ENCODE measurements around the gene CCDC30.
A peak's percentile ranks its signal among the peaks of the same experiment; 100 is the strongest.
"Not testable (repeated sequence)": the region's sequence is repeated elsewhere in the genome, so short reads cannot be mapped to it uniquely, and the experiment has no call there.

The CCDC30 gene

DNA sequence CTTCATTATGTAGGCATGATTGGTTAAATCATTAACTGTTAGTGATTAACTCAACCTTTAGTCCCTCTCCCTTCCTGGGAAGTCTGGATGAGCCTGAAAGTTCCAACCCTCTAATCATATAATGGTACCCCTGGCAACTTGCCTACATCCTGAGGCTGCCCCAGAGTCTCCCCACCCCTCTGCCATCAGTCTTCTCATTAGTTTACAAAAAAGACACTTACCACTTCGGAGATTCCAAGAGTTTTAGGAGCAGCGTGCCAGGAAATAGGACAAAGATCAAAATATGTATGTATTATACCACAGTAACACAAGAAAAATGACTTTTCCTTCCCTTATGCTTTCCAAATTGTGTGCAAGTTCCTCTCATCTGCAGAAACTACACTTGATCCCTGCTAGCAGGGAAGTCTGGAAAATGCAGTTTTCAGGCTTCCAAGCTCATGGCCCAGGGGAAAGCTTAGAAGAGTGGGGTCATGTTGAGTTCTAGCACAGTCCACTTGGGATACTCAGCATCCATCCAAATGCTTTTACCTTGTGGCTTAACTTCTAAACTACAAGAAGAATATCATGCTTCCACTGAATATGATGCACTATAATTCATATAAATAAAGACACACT, 130.5 kb downstream of the CCDC30 start:
- Histone ChIP-seq H3K36me3 (ENCODE audit: insufficient read depth, low read length) (no peaks in the 10 kb centered on the region), H3K9me3 (ENCODE audit: control insufficient read depth, insufficient read depth, low read length) (0 out of 2 replicates have a peak, but pooled peaks cover 3% of the 10 kb centered on the region), H3K9ac (ENCODE audit: low read depth, low read length) (no peak overlapping the region), H3K4me1 (ENCODE audit: insufficient read depth, low read length) (no peaks in the 10 kb centered on the region)

- Histone ChIP-seq H3K36me3 (ENCODE audit: insufficient read depth, low read length) (no peaks in the 10 kb centered on the region), H3K9me3 (ENCODE audit: control insufficient read depth, insufficient read depth, low read length) (no peaks in the 10 kb centered on the region; the same call in 1 of the 2 replicates), H3K4me1 (ENCODE audit: insufficient read depth, low read length) (peaks cover 3% of the 10 kb centered on the region; the same call in 1 of the 2 replicates), H3K9ac (ENCODE audit: low read depth, low read length) (no peak overlapping the region)
These were observed 138.4 kb downstream of the CCDC30 start for GRCh38 chr1:42601472-42601871.

DNA sequence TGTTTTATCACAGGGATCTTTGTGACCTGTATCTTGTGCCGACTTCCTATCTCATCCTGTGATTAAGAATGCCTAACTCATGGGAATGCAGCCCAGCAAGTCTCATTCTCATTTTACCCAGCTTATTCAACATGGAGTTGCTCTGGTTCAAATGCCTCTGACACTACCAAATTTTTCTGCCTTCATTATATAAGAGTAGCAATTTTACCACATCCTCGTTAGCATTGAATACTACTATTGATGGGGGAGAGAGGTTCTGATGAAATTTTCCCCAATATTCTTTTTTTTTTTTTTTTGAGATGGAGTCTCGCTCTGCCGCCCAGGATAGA, 150.7 kb downstream of the CCDC30 start:
- Histone ChIP-seq H3K9me3 (ENCODE audit: control insufficient read depth, insufficient read depth, low read length) (peaks cover 2% of the 10 kb centered on the region; the same call in 1 of the 2 replicates), H3K36me3 (ENCODE audit: insufficient read depth, low read length) (no peaks in the 10 kb centered on the region), H3K4me1 (ENCODE audit: insufficient read depth, low read length) (no peaks in the 10 kb centered on the region), H3K9ac (ENCODE audit: low read depth, low read length) (no peak overlapping the region)

- Histone ChIP-seq H3K9ac (ENCODE audit: low read depth, low read length) (no peak overlapping the region), H3K9me3 (ENCODE audit: control insufficient read depth, insufficient read depth, low read length) (peaks cover 2% of the 10 kb centered on the region), H3K36me3 (ENCODE audit: insufficient read depth, low read length) (no peaks in the 10 kb centered on the region), H3K4me1 (ENCODE audit: insufficient read depth, low read length) (no peaks in the 10 kb centered on the region)
These were observed 155.8 kb downstream of the CCDC30 start for GRCh38 chr1:42618866-42619265.

GRCh38 chr1:42620307-42620706, 157.2 kb downstream of the CCDC30 start:
- Histone ChIP-seq H3K36me3 (ENCODE audit: insufficient read depth, low read length) (no peaks in the 10 kb centered on the region), H3K4me1 (ENCODE audit: insufficient read depth, low read length) (no peaks in the 10 kb centered on the region), H3K9me3 (ENCODE audit: control insufficient read depth, insufficient read depth, low read length) (no peaks in the 10 kb centered on the region; the same call in 1 of the 2 replicates), H3K9ac (ENCODE audit: low read depth, low read length) (no peak overlapping the region)

DNA sequence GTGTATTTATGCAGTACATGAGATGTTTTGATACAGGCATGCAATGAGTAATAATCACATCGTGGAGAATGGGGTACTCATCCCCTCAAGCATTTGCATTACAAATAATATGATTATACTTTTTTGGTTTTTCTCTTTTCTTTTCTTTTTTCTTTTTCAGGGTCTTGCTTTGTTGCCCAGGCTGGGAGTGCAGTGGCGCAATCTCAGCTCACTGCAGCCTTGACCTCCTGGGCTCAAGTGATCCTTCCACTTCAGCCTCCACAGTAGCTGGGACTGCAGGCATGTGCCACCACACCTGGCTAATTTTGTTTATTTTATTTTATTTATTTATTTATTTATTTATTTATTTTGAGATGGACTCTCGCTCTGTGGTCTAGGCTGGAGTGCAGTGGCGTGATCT, 158.1 kb downstream of the CCDC30 start:
- H3K9me3 ChIP-seq (ENCODE audit: control insufficient read depth, insufficient read depth, low read length); H3K36me3 ChIP-seq (ENCODE audit: insufficient read depth, low read length); H3K9ac ChIP-seq (ENCODE audit: low read depth, low read length); H3K4me1 ChIP-seq (ENCODE audit: insufficient read depth, low read length): not testable (repeated sequence)

DNA sequence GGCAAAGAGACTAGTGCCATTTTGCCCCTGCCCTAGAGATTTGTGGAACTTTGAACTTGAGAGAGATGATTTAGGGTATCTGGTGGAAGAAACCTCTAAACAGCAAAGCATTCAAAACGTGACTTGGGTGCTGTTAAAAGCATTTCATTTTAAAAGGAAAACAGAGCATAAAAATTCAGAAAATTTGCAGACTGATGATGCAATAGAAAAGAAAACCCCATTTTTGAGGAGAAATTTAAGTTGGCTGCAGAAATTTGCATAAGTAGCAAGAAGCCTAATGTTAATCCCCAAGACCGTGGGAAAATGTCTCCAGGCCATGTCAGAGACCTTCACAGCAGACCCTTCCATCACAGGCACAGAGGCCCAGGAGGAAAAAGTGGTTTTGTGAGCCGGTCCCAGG, 164.1 kb downstream of the CCDC30 start:
- H3K9ac ChIP-seq (ENCODE audit: low read depth, low read length); H3K9me3 ChIP-seq (ENCODE audit: control insufficient read depth, insufficient read depth, low read length); H3K36me3 ChIP-seq (ENCODE audit: insufficient read depth, low read length); H3K4me1 ChIP-seq (ENCODE audit: insufficient read depth, low read length): not testable (repeated sequence)

GRCh38 chr1:42639116-42639515, 176.0 kb downstream of the CCDC30 start:
- no peaks in the 10 kb centered on the region for H3K9me3 ChIP-seq (ENCODE audit: control insufficient read depth, insufficient read depth, low read length)

DNA sequence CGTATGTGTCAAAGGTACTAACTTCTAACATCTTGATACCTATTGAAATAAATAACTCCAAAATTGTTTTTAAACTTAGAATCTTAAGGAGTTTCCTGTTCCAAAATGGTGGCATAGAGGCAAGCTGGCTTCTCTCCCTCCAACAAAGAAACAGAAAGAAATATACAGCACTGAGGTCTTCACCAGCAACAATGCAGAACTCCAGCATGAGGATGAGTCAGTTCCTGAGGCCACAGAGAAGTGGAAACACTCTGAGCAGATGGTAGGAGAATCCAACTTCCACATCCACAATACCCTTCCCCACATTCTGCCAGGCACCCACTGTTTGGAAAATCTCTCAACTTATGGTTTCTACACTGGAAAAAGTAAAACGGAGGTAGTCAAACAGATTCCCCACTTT, 183.0 kb downstream of the CCDC30 start:
- Histone ChIP-seq H3K36me3 (ENCODE audit: insufficient read depth, low read length) (no peaks in the 10 kb centered on the region), H3K9ac (ENCODE audit: low read depth, low read length) (no peak overlapping the region), H3K4me1 (ENCODE audit: insufficient read depth, low read length) (peaks cover 6% of the 10 kb centered on the region; the same call in 1 of the 2 replicates), H3K9me3 (ENCODE audit: control insufficient read depth, insufficient read depth, low read length) (no peaks in the 10 kb centered on the region)

More at GRCh38 chr1:42639116-42639515, 176.0 kb downstream of the CCDC30 start:
- Histone ChIP-seq H3K4me1 (ENCODE audit: insufficient read depth, low read length) (no peaks in the 10 kb centered on the region), H3K9ac (ENCODE audit: low read depth, low read length) (no peak overlapping the region), H3K36me3 (ENCODE audit: insufficient read depth, low read length) (no peaks in the 10 kb centered on the region)

DNA sequence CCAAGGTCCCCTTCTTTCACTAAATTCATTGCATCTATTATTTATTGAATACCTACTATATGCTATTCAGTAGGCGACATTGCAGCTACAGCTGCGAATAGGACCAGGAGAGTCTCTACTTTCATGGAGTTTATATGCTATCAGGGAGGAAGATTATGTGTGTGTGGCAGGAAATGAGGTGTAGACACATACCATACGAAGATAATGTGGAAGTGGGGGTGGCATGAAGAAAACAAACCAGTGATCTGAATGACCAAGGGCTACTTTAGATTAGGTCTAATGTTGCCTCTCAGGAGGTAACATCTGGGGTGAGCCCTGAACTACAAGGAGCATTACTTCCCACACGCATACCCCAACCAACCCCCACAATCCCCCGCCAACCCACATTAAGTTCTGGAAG, 194.1 kb downstream of the CCDC30 start:
- Histone ChIP-seq H3K9me3 (ENCODE audit: control insufficient read depth, insufficient read depth, low read length) (no peaks in the 10 kb centered on the region), H3K4me1 (ENCODE audit: insufficient read depth, low read length) (no peaks in the 10 kb centered on the region; the same call in 1 of the 2 replicates), H3K36me3 (ENCODE audit: insufficient read depth, low read length) (peaks cover 12% of the 10 kb centered on the region), H3K9ac (ENCODE audit: low read depth, low read length) (no peak overlapping the region; the same call in 1 of the 2 replicates)

DNA sequence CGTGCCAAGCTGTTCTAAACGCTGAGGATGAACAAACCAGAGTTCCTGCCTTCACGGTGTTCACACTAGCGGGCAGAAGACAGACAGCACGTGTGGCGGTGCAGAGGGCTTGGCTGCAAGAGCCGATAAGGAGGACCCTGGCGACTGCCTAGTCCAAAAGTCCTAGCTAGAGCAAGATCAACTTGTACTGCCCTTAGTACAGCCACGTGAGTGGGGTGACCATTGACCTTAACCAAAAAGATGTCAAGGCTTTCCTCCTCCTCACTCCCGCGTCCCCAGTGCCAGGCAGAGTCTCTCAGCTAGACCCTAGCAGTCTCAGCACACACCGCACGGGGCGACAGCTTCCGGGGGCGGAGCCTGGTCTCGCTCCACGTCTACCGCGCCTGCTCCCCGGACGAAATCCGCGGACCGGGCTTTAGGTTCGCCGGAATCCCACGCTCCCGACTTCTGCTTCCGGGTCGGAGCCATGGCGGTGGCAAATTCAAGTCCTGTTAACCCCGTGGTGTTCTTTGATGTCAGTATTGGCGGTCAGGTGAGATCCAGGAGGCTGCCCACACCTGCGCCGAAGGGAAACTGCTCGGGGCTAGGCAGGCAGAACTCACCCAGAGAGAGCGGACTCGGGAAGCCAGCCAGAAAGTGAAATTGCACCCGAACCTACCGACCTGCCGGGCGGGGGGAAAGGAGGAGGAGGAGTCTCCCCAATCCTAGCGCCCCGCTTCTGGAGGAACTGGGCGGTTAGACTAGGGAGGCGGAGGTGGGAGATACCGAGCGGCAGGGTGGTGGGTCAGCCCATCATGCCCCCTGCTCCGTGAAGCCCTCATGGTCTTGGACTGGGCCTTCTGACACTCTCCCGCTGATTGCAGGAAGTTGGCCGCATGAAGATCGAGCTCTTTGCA, 195.1 kb downstream of the CCDC30 start, which contains the start of gene PPIH:
Gene PPIH, plus strand, starts transcription at position 443 of the 896 bp plus-strand sequence. Its CDS starts 24 bp downstream, at position 467.
- no peaks in the 10 kb centered on the region for H3K9me3 ChIP-seq (ENCODE audit: control insufficient read depth, insufficient read depth, low read length)
- H3K36me3 ChIP-seq (ENCODE audit: insufficient read depth, low read length): peaks cover 12% of the 10 kb centered on the region
- no peaks in the 10 kb centered on the region; the same call in 1 of the 2 replicates for H3K4me1 ChIP-seq (ENCODE audit: insufficient read depth, low read length)
- peak within 1 kb of the TSS; percentile 63 for H3K9ac ChIP-seq (ENCODE audit: low read depth, low read length)

- peaks cover 12% of the 10 kb centered on the region for H3K36me3 ChIP-seq (ENCODE audit: insufficient read depth, low read length)
- H3K9ac ChIP-seq (ENCODE audit: low read depth, low read length): peak overlapping the region; percentile 63
- no peaks in the 10 kb centered on the region; the same call in 1 of the 2 replicates for H3K4me1 ChIP-seq (ENCODE audit: insufficient read depth, low read length)
- no peaks in the 10 kb centered on the region for H3K9me3 ChIP-seq (ENCODE audit: control insufficient read depth, insufficient read depth, low read length)
These were observed 195.8 kb downstream of the CCDC30 start for GRCh38 chr1:42658877-42659337.

- H3K9ac ChIP-seq (ENCODE audit: low read depth, low read length): no peak overlapping the region
- no peaks in the 10 kb centered on the region; the same call in 1 of the 2 replicates for H3K4me1 ChIP-seq (ENCODE audit: insufficient read depth, low read length)
- no peaks in the 10 kb centered on the region for H3K9me3 ChIP-seq (ENCODE audit: control insufficient read depth, insufficient read depth, low read length)
- peaks cover 19% of the 10 kb centered on the region for H3K36me3 ChIP-seq (ENCODE audit: insufficient read depth, low read length)
These were observed 197.9 kb downstream of the CCDC30 start for GRCh38 chr1:42660907-42661500.

DNA sequence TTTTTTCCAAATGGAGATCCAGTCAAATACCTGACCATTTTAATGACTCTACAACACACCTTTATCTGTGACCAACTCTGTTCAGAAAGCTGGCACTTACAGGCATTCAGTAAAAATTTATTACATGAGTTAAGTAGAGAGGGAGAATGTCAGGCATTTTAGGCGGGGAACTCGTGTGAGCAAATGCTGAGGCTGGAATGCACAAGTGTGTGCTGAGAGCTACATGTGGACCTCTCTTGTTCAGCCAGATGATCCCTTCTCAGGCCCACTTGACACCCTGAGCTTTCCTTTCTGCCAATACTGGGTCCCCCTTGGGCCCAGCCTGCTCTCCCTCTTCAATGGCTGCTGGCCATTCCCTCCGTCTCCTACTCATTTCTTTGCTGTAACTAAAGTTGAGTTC, 206.8 kb downstream of the CCDC30 start:
- H3K9me3 ChIP-seq (ENCODE audit: control insufficient read depth, insufficient read depth, low read length): no peaks in the 10 kb centered on the region

More for the DNA sequence above, 206.8 kb downstream of the CCDC30 start:
- Histone ChIP-seq H3K4me1 (ENCODE audit: insufficient read depth, low read length) (no peaks in the 10 kb centered on the region), H3K36me3 (ENCODE audit: insufficient read depth, low read length) (peaks cover 23% of the 10 kb centered on the region; the same call in 1 of the 2 replicates), H3K9ac (ENCODE audit: low read depth, low read length) (no peak overlapping the region)
